HEK293T (cell line): ENCODE measurements around the gene ILF2.

Experiments
- CTCF ChIA-PET: fragments of 350-600 bp; formaldehyde crosslinking; extraction: SDS; loops from one replicate; lab custom pipeline; 2021; ENCODE audit warnings: antibody characterized with exemption, inconsistent platforms; lab: Yijun Ruan, JAX
- POLR2A ChIA-PET: fragments of 350-600 bp; formaldehyde crosslinking; extraction: SDS; loops from one replicate; lab custom pipeline; 2020; ENCODE audit warnings: antibody characterized with exemption, inconsistent platforms; lab: Yijun Ruan, JAX
- DNase-seq: peaks from one replicate; pipeline ENCODE4 v3.0.0; 2012; ENCODE audit warnings: mixed read lengths; ENCODE audit errors: extremely low spot score
- ARNT ChIP-seq: fragments of 450-650 bp; IDR thresholded peaks from 2 replicates; pipeline ENCODE4 v1.6.1; 2017; ENCODE audit warnings: mild to moderate bottlenecking
- BHLHE40 ChIP-seq: fragments of 450-650 bp; IDR thresholded peaks from 2 replicates; pipeline ENCODE4 v1.6.1; 2016; ENCODE audit warnings: mild to moderate bottlenecking, moderate library complexity, borderline replicate concordance
- CTBP1 ChIP-seq: fragments of 450-650 bp; IDR thresholded peaks from 2 replicates; pipeline ENCODE4 v1.6.1; 2016; ENCODE audit warnings: borderline replicate concordance
- ELF4 ChIP-seq: fragments of 450-650 bp; IDR thresholded peaks from 2 replicates; pipeline ENCODE4 v1.6.1; 2017; ENCODE audit warnings: antibody characterized with exemption
- FOXA1 ChIP-seq: fragments of 450-650 bp; IDR thresholded peaks from 2 replicates; pipeline ENCODE4 v1.6.1; 2016; ENCODE audit warnings: mild to moderate bottlenecking
- FOXK2 ChIP-seq: fragments of 450-650 bp; IDR thresholded peaks from 2 replicates; pipeline ENCODE4 v1.6.1; 2016; ENCODE audit warnings: mild to moderate bottlenecking
- FOXM1 ChIP-seq: fragments of 450-650 bp; IDR thresholded peaks from 2 replicates; pipeline ENCODE4 v1.6.1; 2017; ENCODE audit warnings: mild to moderate bottlenecking, borderline replicate concordance
- HDGF ChIP-seq: fragments of 450-650 bp; IDR thresholded peaks from 2 replicates; pipeline ENCODE4 v1.6.1; 2017; ENCODE audit warnings: antibody characterized with exemption, borderline replicate concordance
- L3MBTL2 ChIP-seq: fragments of 450-650 bp; conservative IDR thresholded peaks from 2 replicates; pipeline ENCODE4 v1.6.1; 2016; ENCODE audit warnings: mild to moderate bottlenecking
- LEF1 ChIP-seq: fragments of 450-650 bp; IDR thresholded peaks from 2 replicates; pipeline ENCODE4 v1.6.1; 2017; ENCODE audit warnings: mild to moderate bottlenecking, borderline replicate concordance
- NFRKB ChIP-seq: fragments of 450-650 bp; IDR thresholded peaks from 2 replicates; pipeline ENCODE4 v1.6.1; 2016; ENCODE audit warnings: mild to moderate bottlenecking, moderate library complexity
- SP1 ChIP-seq: fragments of 450-650 bp; IDR thresholded peaks from 2 replicates; pipeline ENCODE4 v1.6.1; 2017
- SUZ12 ChIP-seq: fragments of 450-650 bp; IDR thresholded peaks from 2 replicates; pipeline ENCODE4 v1.6.1; 2016; ENCODE audit warnings: mild to moderate bottlenecking
- TARDBP ChIP-seq: fragments of 450-650 bp; IDR thresholded peaks from 2 replicates; pipeline ENCODE4 v1.6.1; 2016
- ZNF384 ChIP-seq: fragments of 450-650 bp; IDR thresholded peaks from 2 replicates; pipeline ENCODE4 v1.6.1; 2016
- TF ChIP-seq, protein P1 (sequence below): fragments of 450-650 bp; IDR thresholded peaks from 2 replicates; pipeline ENCODE4 v1.6.1; 2016

ILF2 gene

DNA sequence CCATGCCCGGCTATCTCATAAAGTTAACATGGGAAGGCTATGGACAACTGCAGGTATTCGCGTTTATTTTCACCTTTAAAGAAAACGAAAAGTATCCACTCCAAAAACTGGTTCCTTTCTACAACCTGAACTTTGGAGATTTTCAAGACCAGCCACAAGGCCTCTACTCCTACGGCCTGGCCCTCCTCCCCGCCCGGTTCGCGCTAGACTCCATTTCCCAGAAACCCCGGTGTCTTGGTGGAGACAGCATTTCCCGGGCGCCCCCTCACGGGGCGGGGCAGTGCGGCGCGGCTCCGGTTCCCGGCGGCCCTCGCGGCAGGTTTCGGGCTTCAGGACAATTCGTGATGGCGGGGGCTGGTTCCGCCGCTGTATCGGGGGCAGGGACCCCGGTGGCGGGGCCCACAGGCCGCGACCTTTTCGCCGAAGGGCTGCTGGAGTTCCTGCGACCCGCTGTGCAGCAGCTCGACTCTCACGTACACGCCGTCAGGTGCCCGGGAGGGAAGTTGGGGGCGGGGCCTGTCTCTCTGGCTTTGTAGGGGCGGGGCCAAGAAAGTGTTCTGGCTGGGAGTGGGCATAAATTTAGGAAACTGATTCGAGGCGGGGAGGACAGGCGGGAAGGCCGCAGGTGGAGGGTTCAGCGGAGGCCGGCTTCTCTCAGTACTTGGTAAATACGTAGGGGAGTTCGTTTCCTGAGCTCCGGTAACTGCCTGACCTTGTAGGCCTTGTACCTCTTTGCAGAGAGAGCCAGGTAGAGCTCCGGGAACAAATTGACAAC, 12.2 kb downstream of the ILF2 start, which contains the start of gene SNAPIN:
TSS of gene SNAPIN (plus strand) at position 304 of the 775 bp plus-strand sequence. CDS start at position 345, 41 bp downstream.
- POLR2A ChIA-PET = interaction anchor here (0.8 to 4.1 kb wide), 8 partner anchors 9 to 332 kb away, joined by 3 to 41 read pairs (median 4); partner anchors contain the start of genes CHTOP, ILF2 and S100A13
- peak; percentile 93 for DNase-seq
- CTCF ChIA-PET = interaction anchor here (1.3 kb wide), 1 partner anchor 148 kb away, joined by 5 read pairs; no protein-coding TSS in a partner anchor
- TF ChIP-seq FOXA1 = no peak
- 0 out of 2 replicates have a peak, but pooled peaks have one; percentile 16 for TF ChIP-seq HDGF
- TF ChIP-seq NFRKB = no peak
- TF ChIP-seq FOXK2 = no peak
- no peak for TF ChIP-seq CTBP1
- TF ChIP-seq ELF4 = peak; percentile 23; the same call in 1 of the 2 replicates
- TF ChIP-seq ARNT = 0 out of 2 replicates have a peak, but pooled peaks have one; percentile 28
- TF ChIP-seq LEF1 = no peak

DNA sequence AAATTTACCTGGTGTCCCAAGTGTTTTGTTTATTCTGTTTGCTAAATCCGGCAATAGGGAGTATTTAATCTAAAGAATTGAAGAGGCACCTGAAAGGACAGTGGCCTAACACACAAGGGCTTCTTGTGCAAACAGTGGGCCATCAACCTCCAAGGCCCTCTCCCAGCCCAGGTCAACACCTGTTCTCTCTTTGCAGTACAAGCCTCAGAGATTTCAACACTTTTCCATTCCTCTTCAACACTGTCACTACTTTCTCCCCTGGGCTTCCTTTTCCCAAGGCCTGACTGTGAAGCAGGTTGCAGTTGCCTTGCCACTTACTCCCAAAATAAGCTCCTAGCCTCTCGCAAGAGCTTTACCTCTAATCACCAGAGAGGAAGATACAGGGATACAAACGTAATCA, 15.5 kb downstream of the ILF2 start:
- ChIA-PET CTCF (no interaction called here), POLR2A (interaction anchor here (1.3 to 2.4 kb wide), 2 partner anchors 9 to 21 kb away, joined by 5 to 13 read pairs; partner anchors contain the start of gene CHTOP)
- TF ChIP-seq HDGF (no peak), LEF1 (no peak), SP1 (no peak), TARDBP (no peak), FOXM1 (no peak), L3MBTL2 (no peak), ARNT (no peak), ZNF384 (no peak), FOXK2 (no peak), SUZ12 (no peak), NFRKB (no peak), ELF4 (no peak), CTBP1 (no peak)
- TF ChIP-seq, protein P1, sequence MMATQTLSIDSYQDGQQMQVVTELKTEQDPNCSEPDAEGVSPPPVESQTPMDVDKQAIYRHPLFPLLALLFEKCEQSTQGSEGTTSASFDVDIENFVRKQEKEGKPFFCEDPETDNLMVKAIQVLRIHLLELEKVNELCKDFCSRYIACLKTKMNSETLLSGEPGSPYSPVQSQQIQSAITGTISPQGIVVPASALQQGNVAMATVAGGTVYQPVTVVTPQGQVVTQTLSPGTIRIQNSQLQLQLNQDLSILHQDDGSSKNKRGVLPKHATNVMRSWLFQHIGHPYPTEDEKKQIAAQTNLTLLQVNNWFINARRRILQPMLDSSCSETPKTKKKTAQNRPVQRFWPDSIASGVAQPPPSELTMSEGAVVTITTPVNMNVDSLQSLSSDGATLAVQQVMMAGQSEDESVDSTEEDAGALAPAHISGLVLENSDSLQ = no peak
- DNase-seq = no peak

DNA sequence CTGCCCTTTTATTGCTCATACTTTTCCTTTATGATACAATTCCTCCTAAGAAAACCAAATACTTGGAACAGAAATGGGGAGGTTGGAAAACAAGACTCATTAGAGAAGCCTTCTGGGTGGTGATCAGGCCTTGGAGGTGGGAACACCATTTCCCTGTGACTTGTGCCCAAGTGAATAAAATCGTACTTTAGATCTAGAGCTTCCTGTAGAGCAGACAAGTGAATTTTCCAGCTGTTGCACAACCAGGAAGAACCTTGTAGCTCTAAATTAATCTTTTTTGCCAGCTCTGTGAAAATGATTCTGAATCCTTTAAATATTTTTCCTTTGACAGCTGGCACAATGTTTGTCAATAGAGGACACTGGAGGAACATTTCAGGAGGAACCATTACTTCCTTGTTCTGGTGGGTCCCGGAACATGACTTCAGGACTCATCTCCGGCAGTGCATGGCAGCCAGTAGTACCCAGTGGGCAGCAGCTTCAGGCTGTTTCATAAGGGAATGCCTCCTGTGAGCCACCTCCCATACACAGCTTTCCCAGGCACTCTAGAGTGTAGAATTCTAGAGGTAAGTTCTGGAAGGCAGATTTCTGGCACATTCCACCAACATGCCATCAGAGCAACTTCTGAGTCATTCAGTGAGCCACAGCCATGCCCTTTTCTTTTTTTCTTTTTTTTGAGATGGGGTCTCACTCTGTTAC, 17.8 kb downstream of the ILF2 start:
- TF ChIP-seq, protein P1 = no peak
- TF ChIP-seq TARDBP = no peak
- no peak for TF ChIP-seq FOXM1
- TF ChIP-seq ELF4 = no peak
- TF ChIP-seq FOXK2 = no peak
- no peak for TF ChIP-seq HDGF
- TF ChIP-seq L3MBTL2 = no peak
- TF ChIP-seq SP1 = no peak
- no peak for TF ChIP-seq SUZ12
- TF ChIP-seq ZNF384 = no peak
- TF ChIP-seq LEF1 = no peak
- TF ChIP-seq FOXA1 = no peak
- no peak for TF ChIP-seq BHLHE40
- TF ChIP-seq CTBP1 = no peak
- TF ChIP-seq ARNT = no peak
- TF ChIP-seq NFRKB = no peak
- CTCF ChIA-PET = interaction anchor here (0.8 kb wide), 1 partner anchor 110 kb away, joined by 3 read pairs; no protein-coding TSS in a partner anchor
- no peak for DNase-seq
- POLR2A ChIA-PET = interaction anchor here (0.7 to 2.9 kb wide), 6 partner anchors 9 to 310 kb away, joined by 3 to 21 read pairs (median 3); partner anchors contain the start of genes CHTOP, INTS3, S100A1 and SLC39A1

DNA sequence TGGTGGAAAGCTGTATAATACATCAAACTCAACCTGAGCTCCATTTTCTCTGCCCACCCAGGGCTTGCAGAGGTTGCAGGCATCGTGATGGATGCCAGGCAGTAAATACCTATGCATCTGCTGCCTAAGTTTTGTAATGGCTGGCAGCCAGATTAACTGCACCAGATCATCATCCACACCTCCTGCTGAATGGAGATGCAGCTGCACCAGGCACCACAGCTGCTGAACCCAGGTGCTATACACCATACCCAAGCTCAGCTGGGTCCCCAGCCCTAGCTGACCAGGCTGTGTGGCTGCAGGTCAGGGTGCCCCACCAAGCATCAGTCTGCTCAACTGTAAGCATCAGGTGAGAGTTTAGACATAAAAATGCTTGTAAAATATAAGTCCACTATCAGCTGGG, 19.0 kb downstream of the ILF2 start:
- TF ChIP-seq TARDBP = no peak
- TF ChIP-seq ZNF384 = no peak
- no peak for TF ChIP-seq HDGF
- TF ChIP-seq, protein P1 = no peak
- no peak for TF ChIP-seq SP1
- TF ChIP-seq L3MBTL2 = no peak
- TF ChIP-seq NFRKB = no peak
- TF ChIP-seq BHLHE40 = no peak
- no peak for TF ChIP-seq FOXM1
- TF ChIP-seq ARNT = no peak
- TF ChIP-seq ELF4 = no peak
- no peak for TF ChIP-seq LEF1
- no peak for TF ChIP-seq CTBP1
- no peak for TF ChIP-seq FOXA1
- POLR2A ChIA-PET = interaction anchor here (1.1 to 2.9 kb wide), 4 partner anchors 8 to 326 kb away, joined by 3 to 21 read pairs (median 4); partner anchors contain the start of genes CHTOP, JTB and S100A13
- CTCF ChIA-PET = interaction anchor here (1.2 kb wide), 1 partner anchor 15 kb away, joined by 5 read pairs; no protein-coding TSS in a partner anchor
- DNase-seq = no peak

DNA sequence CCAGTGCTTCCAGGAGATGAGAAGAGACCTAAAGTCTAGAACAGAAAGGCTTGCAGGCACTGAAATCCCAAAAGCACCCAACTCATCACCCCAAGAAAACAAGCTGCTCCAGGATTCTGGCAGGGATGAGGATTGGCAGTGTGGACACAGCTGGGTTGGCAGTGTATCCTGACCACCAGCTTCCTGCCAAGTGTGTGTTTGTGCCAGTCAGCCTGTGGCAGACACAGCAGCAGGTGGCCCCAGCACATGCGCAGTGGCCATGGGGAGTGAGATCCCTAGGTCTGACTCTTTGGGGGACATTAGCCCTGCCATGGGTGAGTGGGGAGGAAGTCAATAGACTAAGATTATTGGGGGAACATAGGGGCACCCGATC, 20.9 kb downstream of the ILF2 start:
- no peak for DNase-seq
- ChIA-PET CTCF (no interaction called here), POLR2A (interaction anchor here (3.7 kb wide), 1 partner anchor 15 kb away, joined by 41 read pairs; the partner anchor contains the start of gene CHTOP)
- TF ChIP-seq ELF4 = no peak
- no peak for TF ChIP-seq ARNT
- TF ChIP-seq FOXK2 = no peak
- no peak for TF ChIP-seq NFRKB
- no peak for TF ChIP-seq SUZ12
- no peak for TF ChIP-seq HDGF
- TF ChIP-seq, protein P1 = no peak
- TF ChIP-seq BHLHE40 = no peak
